Hematopoietic multipotent progenitor cell treated with erythropoietin and hydrocortisone succinate and interleukin-3 and kit ligand, for 6 days (in vitro differentiated cells): ENCODE results near the gene ALDH1A2.

Experiments used
- DNase-seq: peaks from one replicate; pipeline ENCODE4 v3.0.0-alpha.2; 2015

Gene ALDH1A2

GRCh38 chr15:57941816-57942215, 123.7 kb downstream of the ALDH1A2 start:
- DNase-seq, result no peak

GRCh38 chr15:57932348-57932747, 133.2 kb downstream of the ALDH1A2 start:
- no peak for DNase-seq

GRCh38 chr15:57931570-57931969, 133.9 kb downstream of the ALDH1A2 start:
- DNase-seq, result no peak

- DNase-seq, result no peak
Measured at GRCh38 chr15:57927091-57927631, 138.3 kb downstream of the ALDH1A2 start.

- no peak for DNase-seq
Measured at GRCh38 chr15:57925650-57926049, 139.9 kb downstream of the ALDH1A2 start.

GRCh38 chr15:57924598-57924997, 140.9 kb downstream of the ALDH1A2 start:
- no peak for DNase-seq

- DNase-seq, result no peak
Measured at GRCh38 chr15:57923750-57924149, 141.8 kb downstream of the ALDH1A2 start.

- no peak for DNase-seq
Measured at GRCh38 chr15:57923306-57923705, 142.2 kb downstream of the ALDH1A2 start.

GRCh38 chr15:57922776-57923175, 142.7 kb downstream of the ALDH1A2 start:
- no peak for DNase-seq

- no peak for DNase-seq
Measured at GRCh38 chr15:57921371-57921770, 144.1 kb downstream of the ALDH1A2 start.

- no peak for DNase-seq
Measured at GRCh38 chr15:57920911-57921310, 144.6 kb downstream of the ALDH1A2 start.

- DNase-seq, result no peak
Measured at GRCh38 chr15:57919754-57920153, 145.8 kb downstream of the ALDH1A2 start.

- no peak for DNase-seq
Measured at GRCh38 chr15:57917998-57918397, 147.5 kb downstream of the ALDH1A2 start.

- no peak for DNase-seq
Measured at GRCh38 chr15:57916695-57917094, 148.8 kb downstream of the ALDH1A2 start.

GRCh38 chr15:57915827-57916531, 149.5 kb downstream of the ALDH1A2 start:
- DNase-seq, result no peak

GRCh38 chr15:57914350-57915055, 151.0 kb downstream of the ALDH1A2 start:
- DNase-seq, result no peak

- no peak for DNase-seq
Measured at GRCh38 chr15:57911247-57911646, 154.3 kb downstream of the ALDH1A2 start.

GRCh38 chr15:57910672-57911071, 154.8 kb downstream of the ALDH1A2 start:
- no peak for DNase-seq

- DNase-seq, result no peak
Measured at GRCh38 chr15:57909388-57909787, 156.1 kb downstream of the ALDH1A2 start.

- no peak for DNase-seq
Measured at GRCh38 chr15:57903626-57904025, 161.9 kb downstream of the ALDH1A2 start.
